Stimulated activated CD8-positive, alpha-beta memory T cell treated with anti-CD3 and anti-CD28 coated beads, Interleukin-4, amount 100 ng/mL, for 4 hours (primary cell): ENCODE measurements around the gene MSMP.

Experiments
- DNase-seq, 2 donors: peaks; one replicate each; pipeline ENCODE4 v3.0.0-alpha.2; 2020; ENCODE audit warnings: low read depth in 2 of 2, low spot score in 1 of 2

The MSMP gene

GRCh38 chr9:35743880-35744518 lies 10.1 kb downstream of the MSMP start:
- no peak for DNase-seq

DNA sequence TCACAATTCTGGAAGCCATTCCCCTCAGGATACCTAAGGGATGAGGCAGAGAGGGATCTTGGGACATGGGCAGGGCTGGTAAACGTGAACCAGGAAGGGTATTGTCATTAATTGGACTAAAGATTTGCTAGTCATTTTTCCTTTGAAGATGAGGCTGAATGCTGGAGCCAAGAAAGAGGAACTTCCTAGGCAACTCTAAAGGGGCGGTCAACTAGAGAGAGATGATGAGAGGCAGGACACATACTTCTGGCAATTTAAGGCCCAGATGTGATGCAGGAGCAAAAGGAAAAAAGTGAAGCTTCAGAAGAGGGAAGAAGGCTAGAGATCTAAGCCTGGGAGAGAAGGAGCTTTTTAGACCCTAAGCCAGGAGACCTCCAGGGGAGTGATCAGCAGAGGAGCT lies 10.6 kb downstream of the MSMP start:
- DNase-seq: no peak

DNA sequence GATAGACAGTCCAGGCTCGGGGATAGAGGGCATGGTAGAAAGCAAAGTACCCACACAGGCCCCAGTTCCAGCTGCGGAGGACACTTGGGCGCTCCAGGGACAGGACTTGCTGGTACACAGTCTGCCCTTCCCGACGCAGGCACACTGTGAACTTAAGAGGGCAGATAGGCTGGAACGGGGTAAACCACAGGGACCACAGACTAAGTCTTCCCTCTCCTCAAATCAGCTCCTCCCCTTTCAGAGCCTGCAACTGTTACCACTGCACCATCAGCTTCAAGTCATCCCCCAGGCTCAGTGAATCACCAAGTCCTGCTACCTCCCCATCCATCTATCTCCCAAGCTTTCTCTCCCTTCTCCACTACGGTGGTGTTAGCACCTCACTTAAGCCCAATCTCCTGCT lies 12.3 kb downstream of the MSMP start:
- DNase-seq: no peak

DNA sequence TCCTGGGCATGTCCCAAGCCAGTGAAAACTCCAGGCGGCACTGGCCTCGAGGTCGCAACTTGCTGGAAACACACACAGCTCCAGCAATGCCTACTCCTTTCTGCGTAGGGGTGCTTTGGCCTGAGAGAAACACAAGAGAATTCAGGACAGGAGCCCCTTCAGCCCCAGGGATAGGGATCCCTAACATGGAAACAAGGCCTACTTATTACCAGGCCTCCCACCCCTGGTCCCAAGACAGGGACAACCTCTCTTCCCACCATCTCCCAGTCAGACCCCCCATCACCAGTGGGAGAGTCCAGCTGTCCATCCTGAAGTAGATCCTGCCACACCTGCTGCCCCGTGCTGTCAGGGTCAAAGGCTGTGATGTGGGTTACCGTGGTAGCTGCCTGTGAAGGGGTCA lies 13.8 kb downstream of the MSMP start:
- DNase-seq: no peak

DNA sequence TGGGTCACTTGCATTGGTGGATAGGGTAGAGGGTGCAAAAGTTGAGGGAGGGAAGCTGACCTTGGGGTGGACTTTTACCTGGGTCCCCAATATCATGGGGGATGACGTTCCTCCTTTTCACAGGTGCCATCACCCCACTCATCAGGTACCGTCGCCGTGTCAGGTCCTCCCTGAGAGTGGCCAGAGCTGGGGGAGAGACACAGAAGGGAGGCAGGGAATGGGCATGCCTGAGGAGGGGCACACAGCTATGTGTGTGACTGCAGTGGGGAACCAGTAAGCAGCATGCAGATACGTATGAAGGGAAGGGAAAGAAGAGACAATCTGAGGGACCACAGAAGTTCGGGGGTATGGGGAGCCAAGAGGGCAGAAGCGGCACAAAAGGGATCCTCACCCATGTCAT lies 15.2 kb downstream of the MSMP start:
- no peak for DNase-seq

DNA sequence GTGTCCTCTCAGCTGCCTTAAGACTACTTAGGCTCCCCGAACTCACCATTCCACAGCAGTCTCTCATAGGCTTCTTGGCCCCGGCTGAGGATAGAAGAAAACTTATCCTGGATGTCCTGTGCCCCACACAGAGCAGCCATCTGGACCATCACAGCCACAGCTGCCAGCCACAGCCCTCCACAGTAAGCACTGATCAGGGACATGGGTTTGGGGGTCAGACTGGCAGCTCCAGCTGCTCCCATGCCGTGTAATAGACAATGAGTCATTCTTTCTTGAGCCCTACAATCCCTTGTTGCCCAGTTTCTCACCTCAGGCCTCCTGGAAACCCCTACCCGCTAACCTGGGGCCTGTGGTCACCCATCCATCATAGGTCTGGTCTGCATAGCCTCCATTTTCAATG lies 15.9 kb downstream of the MSMP start:
- DNase-seq: no peak

- no peak for DNase-seq
Measured at GRCh38 chr9:35737143-35737542, 16.9 kb downstream of the MSMP start.

DNA sequence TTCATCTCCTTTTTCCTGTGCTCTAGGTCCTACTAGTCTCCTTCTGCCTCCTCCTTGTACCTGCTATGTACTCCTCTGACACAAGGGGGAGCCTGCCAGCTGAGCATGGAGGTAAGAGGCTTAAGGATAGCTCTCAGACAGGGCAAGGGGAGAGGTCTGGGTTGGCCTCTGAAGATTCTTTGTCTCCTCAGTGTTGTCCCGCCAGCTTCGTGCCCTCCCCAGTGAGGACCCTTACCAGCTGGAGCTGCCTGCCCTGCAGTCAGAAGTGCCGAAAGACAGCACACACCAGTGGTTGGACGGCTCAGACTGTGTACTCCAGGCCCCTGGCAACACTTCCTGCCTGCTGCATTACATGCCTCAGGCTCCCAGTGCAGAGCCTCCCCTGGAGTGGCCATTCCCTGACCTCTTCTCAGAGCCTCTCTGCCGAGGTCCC lies 17.9 kb downstream of the MSMP start:
- DNase-seq: peak; percentile 27 to 45

DNA sequence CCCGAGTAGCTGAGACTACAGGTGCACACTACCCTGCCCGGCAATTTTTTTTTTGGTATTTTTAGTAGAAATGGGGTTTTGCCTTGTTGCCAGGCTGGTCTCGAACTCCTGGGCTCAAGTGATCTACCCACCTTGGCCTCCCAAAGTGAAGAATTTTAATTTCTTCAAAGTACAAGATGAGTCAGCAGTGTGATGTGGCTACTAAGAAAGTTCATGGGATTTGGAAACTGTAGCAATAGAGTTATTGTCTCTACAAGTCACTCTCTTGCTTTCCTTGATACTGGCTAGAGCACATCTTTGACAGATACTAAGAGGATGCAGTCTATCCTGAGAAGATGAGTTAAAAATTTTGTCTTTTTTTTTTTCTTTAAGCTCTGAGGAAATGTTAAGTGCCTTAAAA lies 20.0 kb downstream of the MSMP start:
- no peak for DNase-seq

- DNase-seq: no peak
Measured at GRCh38 chr9:35732800-35733541, 21.1 kb downstream of the MSMP start.

DNA sequence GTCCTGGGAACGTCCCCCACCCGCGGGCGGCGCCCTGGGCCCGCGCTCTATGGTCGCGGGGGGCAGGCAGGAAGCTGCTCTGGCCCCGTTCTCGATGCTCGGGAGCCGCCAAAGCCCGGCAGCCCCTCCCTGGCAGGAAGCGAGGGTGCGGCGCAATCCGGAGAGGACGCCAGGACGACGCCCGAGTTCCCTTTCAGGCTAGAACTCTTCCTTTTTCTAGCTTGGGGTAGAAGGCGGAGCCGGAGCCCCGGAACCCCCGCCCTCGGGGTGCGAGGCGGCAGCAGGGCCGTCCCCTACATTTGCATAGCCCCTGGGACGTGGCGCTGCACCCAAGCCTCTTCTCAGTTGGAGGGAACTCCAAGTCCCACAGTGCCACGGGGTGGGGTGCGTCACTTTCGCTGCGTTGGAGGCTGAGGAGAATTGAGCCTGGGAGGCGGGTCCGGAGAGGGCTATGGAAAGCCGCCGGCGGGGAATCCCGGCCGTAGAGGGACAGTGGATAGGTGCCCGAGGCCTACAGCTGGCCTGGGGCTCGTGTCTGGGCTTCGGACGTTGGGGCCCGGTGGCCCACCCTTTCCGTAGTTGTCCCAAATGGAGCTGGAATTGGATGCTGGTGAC lies 21.8 kb downstream of the MSMP start, which contains the start of the genes CREB3 and TLN1:
CREB3 (plus strand) TSS at position 482 of the 615 bp plus-strand sequence; CDS start at position 589, 107 bp downstream.
TLN1 (minus strand) TSS at position 11 of the 615 bp plus-strand sequence. CDS start 6,501 bp downstream, outside the sequence.
- DNase-seq: peak; percentile 87 to 94

- no peak for DNase-seq
Measured at GRCh38 chr9:35731415-35732184, 22.5 kb downstream of the MSMP start.

- no peak for DNase-seq
Measured at GRCh38 chr9:35730486-35730854, 23.6 kb downstream of the MSMP start.

DNA sequence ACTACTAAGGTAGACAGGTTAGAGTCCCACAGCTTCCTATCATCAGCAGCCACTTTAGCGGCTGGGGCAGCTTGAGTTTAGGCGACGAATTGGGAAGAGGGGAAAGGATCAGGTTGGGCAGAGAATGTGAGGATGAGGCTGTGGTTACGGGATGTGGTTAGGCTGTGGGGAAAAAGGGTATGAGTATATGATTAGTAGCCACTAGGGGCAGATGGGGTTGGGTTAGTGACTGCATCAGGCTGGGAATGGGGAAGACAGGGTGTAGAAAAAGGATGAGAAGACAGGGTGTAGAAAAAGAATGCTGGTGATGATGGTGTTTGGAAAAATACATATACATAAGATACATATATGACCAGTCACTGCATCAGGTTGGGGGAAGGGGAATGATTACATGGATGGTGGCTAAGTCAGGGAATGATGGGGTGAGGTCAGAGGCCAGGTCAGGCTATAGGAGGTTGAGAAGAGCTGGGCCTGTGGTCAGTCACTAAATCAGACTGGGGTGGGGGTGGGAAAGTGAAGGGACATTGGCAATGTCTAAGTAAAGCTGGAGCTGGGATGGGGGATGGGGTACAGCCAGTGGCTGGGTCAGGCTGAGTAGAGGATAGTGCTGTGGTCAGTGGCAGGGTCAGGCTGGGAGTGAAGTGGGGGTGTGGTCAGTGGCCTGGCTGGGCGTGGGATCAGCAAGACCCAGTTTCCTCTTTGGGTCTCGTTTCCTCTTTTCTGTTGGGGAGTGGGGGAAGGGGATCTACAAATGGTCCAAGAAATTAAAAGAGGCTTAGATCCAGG lies 24.2 kb downstream of the MSMP start:
- DNase-seq: no peak

DNA sequence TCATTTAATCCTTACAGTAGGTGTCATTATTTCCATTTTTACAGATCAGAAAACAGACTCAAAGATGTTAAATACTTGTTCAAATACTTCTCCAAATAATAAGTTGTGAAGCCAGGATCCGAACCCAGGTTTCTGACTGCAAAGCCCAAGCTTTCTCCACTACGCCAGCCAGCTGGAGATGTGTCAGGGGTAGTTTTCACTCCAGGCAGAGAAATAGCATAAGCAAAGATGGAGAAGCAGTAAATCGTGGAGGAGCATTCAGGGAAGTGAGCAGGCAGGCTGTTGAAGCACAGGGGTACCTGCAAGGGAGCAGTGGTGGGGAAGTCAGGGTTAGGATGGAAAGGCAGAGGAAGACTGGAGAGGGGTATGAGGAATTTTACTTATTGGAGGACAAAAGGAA lies 25.0 kb downstream of the MSMP start:
- DNase-seq: no peak

DNA sequence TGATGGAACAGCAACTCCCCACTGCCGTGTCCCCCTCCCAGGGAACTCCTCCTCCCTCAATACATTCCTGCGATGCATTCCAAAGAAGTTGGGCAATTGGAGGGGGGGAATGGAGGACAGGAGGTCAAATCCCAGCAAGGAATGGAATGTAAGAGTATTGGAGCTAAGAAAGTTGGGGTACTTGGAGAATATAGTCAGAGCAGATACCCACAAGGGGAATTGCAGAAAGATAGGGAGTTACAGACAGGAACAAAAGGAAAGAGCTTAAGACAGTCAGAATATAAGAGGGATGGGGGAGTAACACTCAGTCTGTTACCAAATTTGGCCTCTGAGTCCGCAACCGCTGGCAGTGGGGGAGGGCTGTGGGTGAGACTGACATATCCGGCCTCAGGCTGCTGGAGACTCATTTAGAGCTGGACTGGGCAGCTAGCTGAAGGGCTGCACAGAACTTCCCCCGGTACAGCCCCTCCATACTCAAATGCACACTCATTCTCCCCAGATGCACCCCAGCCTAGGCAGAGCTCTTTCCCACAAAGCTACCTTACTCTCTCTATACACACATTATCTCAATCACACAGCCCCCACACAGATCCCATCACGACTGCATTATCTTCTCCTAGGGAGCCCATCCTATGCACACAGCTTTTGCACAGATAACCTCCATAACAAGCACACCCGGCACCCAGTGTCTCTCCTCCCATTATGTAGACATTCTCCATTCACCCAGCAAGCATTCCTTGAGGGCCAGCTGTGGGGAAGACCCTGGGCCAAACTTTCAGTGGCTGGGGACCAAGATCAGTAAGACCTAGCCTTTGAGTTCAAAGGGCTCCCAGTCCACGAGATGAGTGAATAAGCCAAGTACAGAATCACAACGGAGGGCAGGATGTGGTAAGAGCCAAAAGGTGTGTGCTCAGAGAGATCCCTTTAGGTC lies 25.8 kb downstream of the MSMP start:
- DNase-seq: no peak

GRCh38 chr9:35727676-35728040 lies 26.4 kb downstream of the MSMP start:
- DNase-seq: no peak

DNA sequence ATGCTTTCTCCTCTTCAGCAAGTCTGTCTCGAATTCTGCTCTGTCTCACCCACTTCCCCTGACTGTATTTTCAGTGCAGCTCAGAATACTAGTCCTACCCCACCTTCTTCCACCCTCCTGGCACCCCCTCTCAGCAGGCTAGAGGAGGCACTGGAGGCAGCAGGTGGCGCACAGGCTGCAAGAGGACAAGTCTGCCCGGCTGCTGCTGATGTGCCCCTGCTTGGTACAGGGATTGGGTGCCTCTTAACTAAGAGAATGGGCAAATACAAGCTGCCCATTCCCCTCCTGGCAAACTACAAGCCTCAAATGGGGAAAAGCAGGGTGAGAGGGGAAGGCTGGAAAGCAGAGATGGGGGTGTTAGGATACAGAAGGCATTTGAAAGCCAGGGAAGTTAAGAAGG lies 27.1 kb downstream of the MSMP start:
- DNase-seq: no peak

DNA sequence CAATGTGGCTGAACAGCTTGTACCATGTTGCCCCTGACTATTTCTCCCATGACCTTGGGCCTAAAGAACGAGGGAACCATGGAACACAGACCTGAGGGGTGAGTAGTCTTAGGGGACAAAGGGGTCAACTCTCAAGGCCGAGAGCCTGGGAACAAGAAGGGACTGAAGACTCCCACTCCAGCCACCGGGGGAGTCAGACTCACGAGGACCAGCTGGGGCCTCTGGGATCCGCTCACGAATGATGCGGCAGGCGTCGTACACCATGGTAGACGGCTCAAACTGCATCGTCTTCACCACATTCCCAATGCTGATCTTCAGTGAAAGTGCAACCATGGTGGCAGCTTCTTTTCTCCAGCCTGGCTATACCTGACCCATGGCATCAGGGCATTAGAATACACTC lies 28.7 kb downstream of the MSMP start:
- no peak for DNase-seq

GRCh38 chr9:35723908-35724307 lies 30.2 kb downstream of the MSMP start:
- DNase-seq: no peak
